ENCODE results near the gene CPED1.
A peak's percentile ranks its signal among the peaks of the same experiment; 100 is the strongest.
"Not testable (repeated sequence)": the region's sequence is repeated elsewhere in the genome, so short reads cannot be mapped to it uniquely, and the experiment has no call there.

CPED1 gene

GRCh38 chr7:121183883-121184282 lies 195.4 kb downstream of the CPED1 start:
- not testable (repeated sequence) for DNase-seq (ENCODE audit: low spot score)

GRCh38 chr7:121186746-121187145 lies 198.2 kb downstream of the CPED1 start:
- DNase-seq (ENCODE audit: low spot score), result no peak

GRCh38 chr7:121187222-121187621 lies 198.7 kb downstream of the CPED1 start:
- no peak for DNase-seq (ENCODE audit: low spot score)

- no peak for DNase-seq (ENCODE audit: low spot score)
These were observed 199.2 kb downstream of the CPED1 start for GRCh38 chr7:121187676-121188075.

- DNase-seq (ENCODE audit: low spot score), result no peak
These were observed 204.3 kb downstream of the CPED1 start for GRCh38 chr7:121192834-121193233.

- no peak for DNase-seq (ENCODE audit: low spot score)
These were observed 206.5 kb downstream of the CPED1 start for GRCh38 chr7:121195010-121195409.

GRCh38 chr7:121195874-121196273 lies 207.4 kb downstream of the CPED1 start:
- no peak for DNase-seq (ENCODE audit: low spot score)

GRCh38 chr7:121196286-121196685 lies 207.8 kb downstream of the CPED1 start:
- DNase-seq (ENCODE audit: low spot score), result no peak

- DNase-seq (ENCODE audit: low spot score), result no peak
These were observed 208.9 kb downstream of the CPED1 start for GRCh38 chr7:121197455-121197854.

GRCh38 chr7:121198502-121198901 lies 210.0 kb downstream of the CPED1 start:
- DNase-seq (ENCODE audit: low spot score), result no peak

GRCh38 chr7:121202125-121202524 lies 213.6 kb downstream of the CPED1 start:
- DNase-seq (ENCODE audit: low spot score), result no peak

GRCh38 chr7:121202834-121203233 lies 214.3 kb downstream of the CPED1 start:
- DNase-seq (ENCODE audit: low spot score), result no peak

- DNase-seq (ENCODE audit: low spot score), result no peak
These were observed 216.0 kb downstream of the CPED1 start for GRCh38 chr7:121204537-121204936.

- DNase-seq (ENCODE audit: low spot score), result no peak
These were observed 217.3 kb downstream of the CPED1 start for GRCh38 chr7:121205777-121206176.

GRCh38 chr7:121211253-121211652 lies 222.7 kb downstream of the CPED1 start:
- no peak for DNase-seq (ENCODE audit: low spot score)

GRCh38 chr7:121212036-121212435 lies 223.5 kb downstream of the CPED1 start:
- no peak for DNase-seq (ENCODE audit: low spot score)

- no peak for DNase-seq (ENCODE audit: low spot score)
These were observed 226.1 kb downstream of the CPED1 start for GRCh38 chr7:121214657-121215056.

GRCh38 chr7:121219026-121219425 lies 230.5 kb downstream of the CPED1 start:
- no peak for DNase-seq (ENCODE audit: low spot score)

GRCh38 chr7:121221108-121221507 lies 232.6 kb downstream of the CPED1 start:
- DNase-seq (ENCODE audit: low spot score), result not testable (repeated sequence)

- DNase-seq (ENCODE audit: low spot score), result no peak
These were observed 240.3 kb downstream of the CPED1 start for GRCh38 chr7:121228779-121229178.

GRCh38 chr7:121235201-121235600 lies 246.7 kb downstream of the CPED1 start:
- DNase-seq (ENCODE audit: low spot score), result no peak

- no peak for DNase-seq (ENCODE audit: low spot score)
These were observed 249.1 kb downstream of the CPED1 start for GRCh38 chr7:121237601-121238000.

- peak; percentile 18 for DNase-seq (ENCODE audit: low spot score)
These were observed 255.8 kb downstream of the CPED1 start for GRCh38 chr7:121244120-121244870.

- DNase-seq (ENCODE audit: low spot score), result not testable (repeated sequence)
These were observed 262.9 kb downstream of the CPED1 start for GRCh38 chr7:121251367-121251766.
